Activated CD4-positive, alpha-beta T cell treated with anti-CD3 and anti-CD28 coated beads, Interleukin-2, amount 50 U/mL, for 4 hours (primary cell): Measurements from ENCODE around the gene PPA1.
A peak's percentile ranks its signal among the peaks of the same experiment; 100 is the strongest.
"Not testable (repeated sequence)": the region's sequence is repeated elsewhere in the genome, so short reads cannot be mapped to it uniquely, and the experiment has no call there.

Experiments
- DNase-seq, 2 experiments: peaks; one replicate each; pipeline ENCODE4 v3.0.0-alpha.2; 2020

The PPA1 gene

DNA sequence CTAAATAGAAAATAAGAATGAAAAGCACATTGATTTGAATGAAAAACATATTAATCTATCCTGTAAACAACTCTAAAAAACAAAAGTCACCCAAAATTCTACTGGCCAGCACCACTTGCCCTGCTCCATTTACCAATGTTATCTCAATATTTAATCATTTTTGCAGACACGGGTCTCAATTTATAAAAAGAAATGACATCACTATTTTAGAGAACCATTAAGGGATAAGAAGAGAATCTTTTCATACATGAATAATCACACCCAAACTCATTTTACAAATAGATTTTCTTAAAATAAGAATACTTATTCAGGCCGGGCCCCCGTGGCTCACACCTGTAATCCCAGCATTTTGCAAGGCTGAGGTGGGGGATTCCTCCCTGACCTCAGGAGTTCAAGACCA lies 66.8 kb downstream of the PPA1 start:
- DNase-seq = no peak

DNA sequence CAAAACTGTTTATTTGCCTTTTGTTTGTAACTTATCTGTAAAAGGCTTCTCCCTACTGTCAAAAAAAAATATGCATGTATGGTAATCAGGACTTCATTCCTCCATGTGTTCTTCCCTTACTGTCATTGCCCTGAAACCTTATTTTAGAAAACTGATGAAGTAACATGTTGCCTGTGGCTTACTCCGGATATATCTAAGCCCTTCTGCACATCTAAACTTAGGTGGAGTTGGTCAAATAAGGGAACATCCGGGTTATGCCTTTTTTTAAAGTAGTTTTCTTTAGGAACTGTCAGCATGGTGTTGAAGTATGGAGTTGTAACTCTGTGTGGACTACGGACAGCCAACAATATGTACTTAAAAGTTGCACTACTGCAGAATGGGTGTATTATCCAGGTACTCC lies 69.1 kb downstream of the PPA1 start:
- DNase-seq = no peak

DNA sequence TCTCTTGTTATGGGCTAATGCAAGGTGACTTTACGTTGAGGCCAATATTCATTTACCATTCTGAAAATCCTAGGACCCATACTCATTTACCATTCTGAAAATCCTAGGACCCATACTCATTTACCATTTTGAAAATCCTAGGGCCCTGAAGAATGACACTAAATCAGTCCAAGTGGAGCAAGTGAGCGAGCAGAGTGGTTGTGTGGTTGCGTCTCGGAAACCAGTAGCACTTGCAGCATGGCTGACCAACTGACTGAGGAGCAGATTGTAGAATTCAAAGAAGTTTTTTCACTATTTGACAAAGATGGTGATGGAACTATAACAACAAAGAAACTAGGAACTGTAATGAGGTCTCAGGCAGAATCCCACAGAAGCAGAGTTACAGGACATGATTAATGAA lies 69.8 kb downstream of the PPA1 start:
- DNase-seq = no peak

DNA sequence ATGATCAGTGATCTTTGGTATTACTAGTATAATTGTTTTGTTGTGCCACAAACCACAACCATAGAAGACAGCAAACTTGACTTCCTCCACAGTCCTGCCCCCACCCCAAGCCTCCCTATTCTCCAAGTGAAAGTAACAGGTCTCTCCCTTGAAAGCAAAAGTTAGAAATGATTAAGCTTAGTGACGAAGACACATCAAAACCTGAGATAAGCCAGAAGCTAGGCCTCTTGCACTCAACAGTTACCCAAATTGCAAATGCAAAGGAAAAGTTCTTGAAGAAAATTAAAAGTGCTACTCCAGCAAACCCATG lies 70.4 kb downstream of the PPA1 start:
- DNase-seq = peak; percentile 35 to 38

DNA sequence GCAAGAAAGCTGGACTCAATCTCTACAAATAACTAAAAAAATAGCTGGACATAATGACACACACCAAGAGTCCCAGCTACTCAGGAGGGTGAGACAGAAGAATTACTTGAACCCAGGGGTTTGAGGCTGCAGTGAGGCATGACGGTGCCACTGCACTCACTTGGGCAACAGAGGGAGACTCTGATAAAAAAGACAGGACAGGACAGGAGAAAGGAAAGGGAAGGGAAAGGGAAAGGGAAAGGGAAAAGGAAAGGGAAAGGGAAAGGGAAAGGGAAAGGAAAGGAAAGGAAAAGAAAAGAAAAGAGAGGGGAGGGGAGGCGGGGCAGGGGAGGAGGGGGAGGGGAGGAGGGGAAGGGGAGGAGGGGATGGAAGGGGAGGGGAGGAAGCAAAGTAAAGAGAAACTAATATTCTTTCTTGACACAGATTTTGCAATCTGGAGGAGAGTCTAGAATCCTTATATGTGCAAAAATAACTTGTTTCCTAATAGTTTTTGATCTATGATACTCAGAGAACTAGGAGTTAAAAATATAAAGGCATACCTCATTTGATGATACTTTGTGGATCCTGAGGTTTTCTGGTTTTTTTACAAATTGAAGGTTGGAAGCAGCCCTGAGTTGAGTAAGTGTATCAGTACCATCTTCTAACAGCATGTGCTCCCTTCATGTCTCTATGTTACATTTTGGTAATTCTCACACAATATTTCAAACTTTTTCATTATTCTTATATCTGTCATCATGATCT lies 70.9 kb downstream of the PPA1 start:
- DNase-seq = no peak

DNA sequence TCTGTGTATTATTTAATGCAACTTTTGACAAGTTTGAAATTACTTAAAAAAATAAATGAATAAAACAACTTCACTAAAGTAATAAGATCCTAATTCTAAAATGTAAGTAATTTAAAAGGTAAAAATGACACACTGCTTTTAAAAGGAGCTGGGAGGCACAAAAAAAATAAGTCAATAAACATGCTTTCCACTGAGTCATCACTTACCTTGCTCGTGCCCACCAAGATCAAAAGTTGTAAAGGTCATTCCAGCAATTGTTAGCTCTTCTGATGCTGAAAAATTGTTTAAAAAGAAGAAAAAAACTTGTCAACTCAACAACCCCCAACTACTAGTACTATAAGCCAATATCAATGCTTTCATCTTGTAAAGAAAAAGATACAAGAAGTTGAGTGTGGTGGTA lies 72.4 kb downstream of the PPA1 start:
- DNase-seq = no peak

DNA sequence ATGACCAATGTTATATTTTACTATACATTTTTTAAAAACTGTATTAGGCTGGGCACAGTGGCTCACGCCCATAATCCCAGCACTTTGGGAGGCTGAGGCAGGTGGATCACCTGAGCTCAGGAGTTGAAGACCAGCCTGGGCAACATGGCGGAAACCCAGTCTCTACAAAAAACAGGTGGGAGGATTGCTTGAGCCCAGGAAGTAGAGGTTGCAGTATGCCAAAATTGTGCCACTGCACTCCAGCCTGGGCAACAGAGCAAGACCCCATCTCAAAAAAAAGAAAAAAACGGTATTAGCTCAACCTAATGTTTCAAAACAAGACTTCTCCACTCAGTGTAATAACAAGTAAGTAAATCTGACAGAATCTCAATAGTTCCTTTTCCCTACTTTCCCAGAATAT lies 73.9 kb downstream of the PPA1 start:
- DNase-seq = not testable (repeated sequence)

DNA sequence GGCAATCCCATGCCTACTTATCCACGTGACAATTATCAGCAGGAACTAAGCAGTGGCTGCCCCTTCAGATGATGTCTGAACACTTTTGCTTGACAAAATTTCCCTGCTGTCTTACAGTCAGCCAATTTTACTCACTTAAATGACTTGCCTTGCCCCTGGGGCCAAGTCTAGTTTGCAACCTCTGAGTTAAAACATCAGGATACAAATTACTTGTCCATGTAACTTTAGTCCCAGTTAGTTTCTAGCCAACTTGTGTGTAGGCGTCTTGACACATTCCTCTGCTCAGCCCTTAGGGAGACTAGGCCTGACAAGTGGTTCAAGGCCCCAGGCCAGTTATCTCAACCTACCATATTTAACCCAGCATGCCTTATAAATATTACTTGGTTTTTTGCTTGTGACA lies 75.1 kb downstream of the PPA1 start:
- no peak for DNase-seq

DNA sequence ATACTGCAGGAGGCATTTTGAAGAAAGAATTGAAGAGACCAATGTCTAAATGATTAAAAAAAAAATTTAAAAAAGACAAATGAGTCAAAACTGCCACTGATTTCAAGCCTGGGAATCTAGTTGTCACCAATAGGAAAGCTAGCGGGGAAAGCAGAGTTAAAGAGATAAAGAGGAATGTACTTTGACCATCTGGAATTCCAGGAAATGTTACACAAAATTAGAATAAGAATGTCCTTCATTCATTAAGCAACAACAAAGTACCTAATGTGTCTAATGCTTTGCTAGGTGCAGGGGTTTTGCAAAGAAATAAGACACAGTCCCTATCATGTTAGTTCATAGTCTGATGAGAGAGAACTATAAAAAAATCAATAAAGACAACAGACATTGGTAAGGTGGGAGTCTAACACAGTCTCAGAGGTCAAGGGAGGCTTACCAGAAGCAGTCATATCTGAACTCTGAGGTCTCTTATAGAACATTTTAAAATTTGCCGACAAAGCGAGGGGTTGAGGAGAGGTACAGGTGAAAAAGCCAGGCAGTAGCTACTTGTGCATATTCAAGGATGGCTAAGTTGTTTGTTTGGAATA lies 77.9 kb downstream of the PPA1 start:
- no peak for DNase-seq
